SK-N-SH treated with all-trans-retinoic acid at 6 μM for 48 hours (cell line): ENCODE data around the gene FABP3.

Experiments
- ATAC-seq: fragments of 200-7000 bp; cut with Tn5 transposase; 3 replicates; pipeline ENCODE4 v1.9.1; 2020; ENCODE audit warnings: mild to moderate bottlenecking, moderate library complexity
- ARNTL ChIP-seq: fragments of 450-650 bp; formaldehyde crosslinking; IDR thresholded peaks from 2 replicates; pipeline ENCODE4 v1.5.0; 2020; ENCODE audit warnings: low read depth, mild to moderate bottlenecking, moderate library complexity, borderline replicate concordance
- BACH2 ChIP-seq: fragments of 250-450 bp; sonication (Bioruptor Pico); IDR thresholded peaks from 2 replicates; pipeline ENCODE4 v1.9.0; 2021; ENCODE audit warnings: mild to moderate bottlenecking, borderline replicate concordance
- CREB5 ChIP-seq: fragments of 250-450 bp; sonication (Bioruptor Pico); IDR thresholded peaks from 2 replicates; pipeline ENCODE4 v1.5.1; 2020; ENCODE audit warnings: low read depth, mild to moderate bottlenecking, moderate library complexity
- CSDC2 ChIP-seq: fragments of 250-450 bp; sonication (Bioruptor Pico); IDR thresholded peaks from 2 replicates; pipeline ENCODE4 v1.5.0; 2020; ENCODE audit warnings: mild to moderate bottlenecking, moderate library complexity
- ESRRG ChIP-seq: fragments of 250-450 bp; sonication (Bioruptor Pico); IDR thresholded peaks from 2 replicates; pipeline ENCODE4 v1.6.1; 2021; ENCODE audit warnings: mild to moderate bottlenecking
- GLIS3 ChIP-seq: fragments of 250-450 bp; sonication (Bioruptor Pico); IDR thresholded peaks from 2 replicates; pipeline ENCODE4 v1.5.0; 2020; ENCODE audit warnings: mild to moderate bottlenecking, moderate library complexity
- ISL1 ChIP-seq: fragments of 250-450 bp; sonication (Bioruptor Pico); IDR thresholded peaks from 2 replicates; pipeline ENCODE4 v2.1.2; 2022; ENCODE audit warnings: mild to moderate bottlenecking, moderate library complexity
- OSR1 ChIP-seq: fragments of 250-450 bp; sonication (Bioruptor Pico); IDR thresholded peaks from 2 replicates; pipeline ENCODE4 v1.8.0; 2022; ENCODE audit warnings: moderate library complexity, mild to moderate bottlenecking, inconsistent platforms
- PPARA ChIP-seq: fragments of 250-450 bp; sonication (Bioruptor Pico); IDR thresholded peaks from 2 replicates; pipeline ENCODE4 v1.5.0; 2020; ENCODE audit warnings: mild to moderate bottlenecking, borderline replicate concordance
- RARB ChIP-seq: fragments of 250-450 bp; sonication (Bioruptor Pico); IDR thresholded peaks from 2 replicates; pipeline ENCODE4 v1.8.0; 2021; ENCODE audit warnings: mild to moderate bottlenecking, moderate library complexity
- SNAI2 ChIP-seq: fragments of 250-450 bp; sonication (Bioruptor Pico); IDR thresholded peaks from 2 replicates; pipeline ENCODE4 v1.5.0; 2020; ENCODE audit warnings: mild to moderate bottlenecking, moderate library complexity
- TCF4 ChIP-seq: fragments of 250-450 bp; sonication (Bioruptor Pico); IDR thresholded peaks from 2 replicates; pipeline ENCODE4 v1.8.0; 2021; ENCODE audit warnings: mild to moderate bottlenecking, moderate library complexity, borderline replicate concordance
- TOX ChIP-seq: fragments of 250-450 bp; sonication (Bioruptor Pico); IDR thresholded peaks from 2 replicates; pipeline ENCODE4 v1.8.0; 2021; ENCODE audit warnings: mild to moderate bottlenecking, moderate library complexity, borderline replicate concordance
- TSHZ2 ChIP-seq: fragments of 250-450 bp; sonication (Bioruptor Pico); IDR thresholded peaks from 2 replicates; pipeline ENCODE4 v1.5.0; 2020; ENCODE audit warnings: mild to moderate bottlenecking, moderate library complexity
- ZC3H10 ChIP-seq: fragments of 250-450 bp; sonication (Bioruptor Pico); IDR thresholded peaks from 2 replicates; pipeline ENCODE4 v1.5.1; 2021; ENCODE audit warnings: mild to moderate bottlenecking, moderate library complexity
- ZFP3 ChIP-seq: fragments of 250-450 bp; sonication (Bioruptor Pico); IDR thresholded peaks from 2 replicates; pipeline ENCODE4 v1.5.0; 2020; ENCODE audit warnings: mild to moderate bottlenecking, moderate library complexity
- ZFP30 ChIP-seq: fragments of 450-650 bp; formaldehyde crosslinking; IDR thresholded peaks from 2 replicates; pipeline ENCODE4 v1.5.0; 2022; ENCODE audit warnings: mild to moderate bottlenecking, moderate library complexity
- ZNF70 ChIP-seq: fragments of 450-650 bp; formaldehyde crosslinking; IDR thresholded peaks from 2 replicates; pipeline ENCODE4 v1.5.0; 2020; ENCODE audit warnings: mild to moderate bottlenecking, moderate library complexity
- ZNF8 ChIP-seq: fragments of 450-650 bp; formaldehyde crosslinking; IDR thresholded peaks from 2 replicates; pipeline ENCODE4 v1.5.0; 2020; ENCODE audit warnings: mild to moderate bottlenecking, moderate library complexity
- TF ChIP-seq, protein P1 (sequence below): fragments of 250-450 bp; sonication (Bioruptor Pico); IDR thresholded peaks from 2 replicates; pipeline ENCODE4 v1.5.1; 2021; ENCODE audit warnings: mild to moderate bottlenecking, moderate library complexity
- TF ChIP-seq, protein P2 (sequence below): fragments of 250-450 bp; sonication (Bioruptor Pico); IDR thresholded peaks from 2 replicates; pipeline ENCODE4 v1.8.0; 2021; ENCODE audit warnings: low read depth, mild to moderate bottlenecking, moderate library complexity, borderline replicate concordance
- TF ChIP-seq, protein P3 (sequence below): fragments of 250-450 bp; sonication (Bioruptor Pico); IDR thresholded peaks from 2 replicates; pipeline ENCODE4 v1.8.0; 2020; ENCODE audit warnings: mild to moderate bottlenecking, moderate library complexity, borderline replicate concordance

The FABP3 gene

DNA sequence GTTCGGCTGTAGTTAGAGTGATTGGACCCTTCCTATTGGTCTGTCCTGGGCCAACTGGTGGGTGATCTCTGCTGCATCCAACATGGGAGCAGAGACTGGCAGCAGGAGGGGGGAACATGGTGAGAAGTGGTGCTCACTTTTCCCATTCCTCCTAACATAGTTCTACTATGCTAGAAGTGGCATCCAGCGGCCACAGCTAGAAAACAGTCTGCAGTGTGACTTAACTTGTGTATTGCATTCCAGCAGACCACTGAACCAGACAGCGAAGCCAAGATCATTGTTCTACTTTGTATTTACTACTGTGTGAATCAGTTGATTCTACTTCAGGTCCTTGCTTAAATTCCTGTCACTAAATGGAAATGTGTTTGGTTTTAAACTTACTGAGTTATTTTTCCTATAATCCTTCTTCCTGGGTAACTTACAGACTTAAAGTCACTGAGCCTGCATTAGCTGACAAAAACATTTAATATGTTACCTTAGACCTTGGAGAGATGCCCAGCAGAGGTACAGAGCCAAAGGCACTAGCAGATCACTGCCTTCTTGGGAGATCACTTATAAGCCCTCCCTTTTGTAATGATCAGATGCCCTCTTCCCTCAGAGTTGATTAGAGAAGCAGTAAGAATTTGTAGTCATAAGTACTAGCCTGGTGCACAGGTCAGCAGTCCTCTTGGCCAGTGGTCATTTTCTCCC is 8.2 kb downstream of the FABP3 start:
- ATAC-seq: no peak
- TF ChIP-seq, protein P1, sequence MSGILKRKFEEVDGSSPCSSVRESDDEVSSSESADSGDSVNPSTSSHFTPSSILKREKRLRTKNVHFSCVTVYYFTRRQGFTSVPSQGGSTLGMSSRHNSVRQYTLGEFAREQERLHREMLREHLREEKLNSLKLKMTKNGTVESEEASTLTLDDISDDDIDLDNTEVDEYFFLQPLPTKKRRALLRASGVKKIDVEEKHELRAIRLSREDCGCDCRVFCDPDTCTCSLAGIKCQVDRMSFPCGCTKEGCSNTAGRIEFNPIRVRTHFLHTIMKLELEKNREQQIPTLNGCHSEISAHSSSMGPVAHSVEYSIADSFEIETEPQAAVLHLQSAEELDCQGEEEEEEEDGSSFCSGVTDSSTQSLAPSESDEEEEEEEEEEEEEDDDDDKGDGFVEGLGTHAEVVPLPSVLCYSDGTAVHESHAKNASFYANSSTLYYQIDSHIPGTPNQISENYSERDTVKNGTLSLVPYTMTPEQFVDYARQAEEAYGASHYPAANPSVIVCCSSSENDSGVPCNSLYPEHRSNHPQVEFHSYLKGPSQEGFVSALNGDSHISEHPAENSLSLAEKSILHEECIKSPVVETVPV (CRISPR knock-in tag): no peak
- TF ChIP-seq ISL1 (CRISPR knock-in tag) (no peak), RARB (CRISPR knock-in tag) (no peak), BACH2 (no peak), TOX (CRISPR knock-in tag) (no peak), SNAI2 (CRISPR knock-in tag) (no peak), CSDC2 (CRISPR knock-in tag) (no peak), ARNTL (CRISPR knock-in tag) (no peak), ZC3H10 (no peak)
- TF ChIP-seq, all 23 proteins: peak for 0

DNA sequence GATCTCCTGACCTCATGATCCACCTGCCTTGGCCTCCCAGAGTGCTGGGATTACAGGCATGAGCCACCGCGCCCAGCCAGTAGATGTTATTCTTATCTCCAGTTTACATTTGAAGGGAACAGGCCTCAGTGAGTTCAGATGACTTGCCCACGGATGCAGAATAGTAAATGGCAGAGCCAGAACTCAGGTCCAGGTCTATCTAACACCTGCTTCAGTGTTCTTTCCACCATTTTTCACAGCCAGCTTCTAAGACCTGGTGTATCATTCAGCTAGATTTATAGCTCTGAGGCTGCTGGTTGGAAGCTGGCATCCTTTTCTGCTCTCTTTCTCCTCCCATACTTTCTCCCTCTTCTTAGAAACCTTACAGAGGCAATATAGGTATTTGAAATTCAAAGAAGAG is 10.8 kb downstream of the FABP3 start:
- no peak for TF ChIP-seq TOX (CRISPR knock-in tag)
- TF ChIP-seq ZFP30 (CRISPR knock-in tag): no peak
- TF ChIP-seq TCF4 (CRISPR knock-in tag): no peak
- TF ChIP-seq GLIS3 (CRISPR knock-in tag): no peak
- TF ChIP-seq ZNF8: no peak
- TF ChIP-seq PPARA (CRISPR knock-in tag): no peak
- TF ChIP-seq, protein P2, sequence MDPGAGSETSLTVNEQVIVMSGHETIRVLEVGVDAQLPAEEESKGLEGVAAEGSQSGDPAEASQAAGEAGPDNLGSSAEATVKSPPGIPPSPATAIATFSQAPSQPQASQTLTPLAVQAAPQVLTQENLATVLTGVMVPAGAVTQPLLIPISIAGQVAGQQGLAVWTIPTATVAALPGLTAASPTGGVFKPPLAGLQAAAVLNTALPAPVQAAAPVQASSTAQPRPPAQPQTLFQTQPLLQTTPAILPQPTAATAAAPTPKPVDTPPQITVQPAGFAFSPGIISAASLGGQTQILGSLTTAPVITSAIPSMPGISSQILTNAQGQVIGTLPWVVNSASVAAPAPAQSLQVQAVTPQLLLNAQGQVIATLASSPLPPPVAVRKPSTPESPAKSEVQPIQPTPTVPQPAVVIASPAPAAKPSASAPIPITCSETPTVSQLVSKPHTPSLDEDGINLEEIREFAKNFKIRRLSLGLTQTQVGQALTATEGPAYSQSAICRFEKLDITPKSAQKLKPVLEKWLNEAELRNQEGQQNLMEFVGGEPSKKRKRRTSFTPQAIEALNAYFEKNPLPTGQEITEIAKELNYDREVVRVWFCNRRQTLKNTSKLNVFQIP (CRISPR knock-in tag): no peak
- no peak for TF ChIP-seq ZNF70 (CRISPR knock-in tag)
- TF ChIP-seq ARNTL (CRISPR knock-in tag): no peak
- TF ChIP-seq RARB (CRISPR knock-in tag): no peak
- TF ChIP-seq BACH2: no peak
- TF ChIP-seq SNAI2 (CRISPR knock-in tag): no peak
- TF ChIP-seq ZFP3 (CRISPR knock-in tag): no peak
- no peak for TF ChIP-seq ESRRG (CRISPR knock-in tag)
- TF ChIP-seq ISL1 (CRISPR knock-in tag): no peak
- ATAC-seq: no peak

GRCh38 chr1:31361607-31362006 is 11.3 kb downstream of the FABP3 start:
- no peak for TF ChIP-seq TSHZ2 (CRISPR knock-in tag)
- no peak for TF ChIP-seq PPARA (CRISPR knock-in tag)
- no peak for TF ChIP-seq ISL1 (CRISPR knock-in tag)
- TF ChIP-seq, protein P3, sequence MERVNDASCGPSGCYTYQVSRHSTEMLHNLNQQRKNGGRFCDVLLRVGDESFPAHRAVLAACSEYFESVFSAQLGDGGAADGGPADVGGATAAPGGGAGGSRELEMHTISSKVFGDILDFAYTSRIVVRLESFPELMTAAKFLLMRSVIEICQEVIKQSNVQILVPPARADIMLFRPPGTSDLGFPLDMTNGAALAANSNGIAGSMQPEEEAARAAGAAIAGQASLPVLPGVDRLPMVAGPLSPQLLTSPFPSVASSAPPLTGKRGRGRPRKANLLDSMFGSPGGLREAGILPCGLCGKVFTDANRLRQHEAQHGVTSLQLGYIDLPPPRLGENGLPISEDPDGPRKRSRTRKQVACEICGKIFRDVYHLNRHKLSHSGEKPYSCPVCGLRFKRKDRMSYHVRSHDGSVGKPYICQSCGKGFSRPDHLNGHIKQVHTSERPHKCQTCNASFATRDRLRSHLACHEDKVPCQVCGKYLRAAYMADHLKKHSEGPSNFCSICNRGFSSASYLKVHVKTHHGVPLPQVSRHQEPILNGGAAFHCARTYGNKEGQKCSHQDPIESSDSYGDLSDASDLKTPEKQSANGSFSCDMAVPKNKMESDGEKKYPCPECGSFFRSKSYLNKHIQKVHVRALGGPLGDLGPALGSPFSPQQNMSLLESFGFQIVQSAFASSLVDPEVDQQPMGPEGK (CRISPR knock-in tag): no peak
- TF ChIP-seq ESRRG (CRISPR knock-in tag): no peak
- no peak for TF ChIP-seq OSR1 (CRISPR knock-in tag)
- no peak for TF ChIP-seq ARNTL (CRISPR knock-in tag)
- no peak for TF ChIP-seq SNAI2 (CRISPR knock-in tag)
- TF ChIP-seq TOX (CRISPR knock-in tag): no peak
- TF ChIP-seq, protein P2 (CRISPR knock-in tag): no peak
- no peak for TF ChIP-seq CREB5 (CRISPR knock-in tag)
- TF ChIP-seq BACH2: no peak
- ATAC-seq: no peak
